ENCODE results near the gene MAP9. TPM values are rescaled to one million over a fixed set of nuclear protein-coding genes. Genes with fewer than 3 reads are reported as not detected.

The MAP9 gene
- total and polyA plus RNA-seq, 8 donors: 12.2 to 21.7 (median 21.0) TPM

- intact Hi-C loops (cut with DNase I): no loop called here
- Histone ChIP-seq H3K9me3 (no peaks in the 10 kb centered on the region), H3K27ac (no peak overlapping the region), H3K4me1 (no peaks in the 10 kb centered on the region), H3K27me3 (no peaks in the 10 kb centered on the region), H3K36me3 (no peaks in the 10 kb centered on the region), H3K4me3 (no peak overlapping the region)
- TF ChIP-seq CTCF (IDR thresholded peaks at IDR 0.05): peak in 1 of 2 donors; percentile 43
- ATAC-seq: peak; percentile 53
- DNase-seq: peak in 2 of 4 donors; percentile 46 to 66
Observed at GRCh38 chr4:155403886-155404285, 27.1 kb upstream of the MAP9 start.

DNA sequence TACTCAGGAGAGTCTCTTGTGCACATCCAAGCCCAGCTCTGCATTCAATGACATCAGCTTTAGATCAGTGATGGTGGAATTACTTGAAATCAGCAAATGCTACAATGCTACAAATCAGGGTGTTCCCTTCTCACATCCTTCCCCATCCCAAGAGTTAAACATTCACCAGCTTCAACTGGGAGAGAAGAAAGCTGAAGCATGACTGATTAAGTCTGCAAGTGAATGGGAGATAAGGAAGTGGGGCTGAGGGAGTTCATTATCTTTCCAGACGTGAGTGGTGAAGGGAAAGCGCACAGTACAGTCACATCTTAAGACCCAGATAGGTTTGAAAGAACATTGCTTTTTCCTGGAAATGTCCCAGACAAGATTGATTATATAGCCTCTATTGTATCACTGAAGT lies 26.2 kb upstream of the MAP9 start:
- Histone ChIP-seq H3K36me3 (no peaks in the 10 kb centered on the region), H3K27me3 (no peaks in the 10 kb centered on the region), H3K4me1 (no peaks in the 10 kb centered on the region), H3K27ac (no peak overlapping the region), H3K4me3 (no peak overlapping the region), H3K9me3 (no peaks in the 10 kb centered on the region)
- no peak for DNase-seq
- no peak for ATAC-seq
- intact Hi-C loops (cut with DNase I): no loop called here
- TF ChIP-seq CTCF (IDR thresholded peaks at IDR 0.05): no peak

DNA sequence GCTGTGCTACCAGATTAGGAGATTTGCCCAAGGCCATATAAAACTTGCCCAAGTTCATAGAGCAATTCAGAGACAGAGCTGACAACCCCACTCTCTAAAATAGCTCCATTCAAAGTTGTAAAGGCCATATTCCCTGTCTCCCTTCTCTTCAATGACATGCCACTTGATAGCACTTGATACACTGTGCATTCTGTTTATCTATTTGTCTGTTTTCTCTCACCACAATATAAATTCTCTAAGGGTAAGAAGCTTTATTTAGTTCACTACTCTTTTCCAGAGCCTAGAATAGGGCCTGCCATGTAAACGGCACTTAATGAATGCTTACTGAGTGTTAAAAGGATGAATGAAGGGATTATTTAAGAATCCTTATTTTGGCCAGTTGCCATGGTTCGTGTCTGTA lies 24.1 kb upstream of the MAP9 start:
- no peaks in the 10 kb centered on the region for H3K36me3 ChIP-seq
- H3K27ac ChIP-seq: no peak overlapping the region
- ATAC-seq: no peak
- no peak for DNase-seq
- no peaks in the 10 kb centered on the region for H3K9me3 ChIP-seq
- no peaks in the 10 kb centered on the region for H3K4me1 ChIP-seq
- TF ChIP-seq CTCF (IDR thresholded peaks at IDR 0.05): no peak
- H3K4me3 ChIP-seq: no peak overlapping the region
- H3K27me3 ChIP-seq: no peaks in the 10 kb centered on the region
- intact Hi-C loops (cut with DNase I): no loop called here

DNA sequence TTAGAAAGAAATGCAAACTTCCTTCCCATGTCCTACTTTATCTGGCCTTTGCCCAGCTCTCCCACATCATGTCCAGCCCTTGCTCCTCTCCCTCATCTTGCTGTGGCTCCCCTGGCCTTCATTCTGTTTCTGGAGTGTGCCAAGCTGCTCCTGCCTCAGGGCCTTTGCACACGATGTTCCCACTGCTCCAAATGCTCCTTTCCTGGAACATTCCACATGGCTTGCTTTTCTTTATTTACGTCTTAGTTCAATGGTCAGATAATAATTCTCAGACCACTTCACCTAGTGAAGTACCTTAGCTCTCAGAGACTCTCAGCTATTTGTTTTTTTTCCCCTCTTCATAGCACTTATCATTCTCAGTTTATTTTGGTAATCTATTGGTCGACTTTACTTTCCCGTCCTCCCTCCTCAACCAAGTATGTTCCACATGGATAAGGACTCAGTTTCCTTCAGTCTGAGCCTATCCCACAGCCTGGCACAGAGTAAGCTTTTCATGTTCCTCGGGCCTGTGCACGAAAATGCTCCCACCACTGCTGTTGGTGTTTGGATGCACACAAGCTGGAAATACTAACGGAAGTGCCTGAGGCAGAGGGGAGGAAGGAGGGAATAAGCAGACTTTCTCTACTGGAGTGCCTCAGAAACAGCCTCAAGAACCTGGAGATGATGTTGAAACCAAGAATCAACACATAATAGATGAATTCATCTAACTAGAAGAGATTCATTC lies 23.4 kb upstream of the MAP9 start:
- ATAC-seq: peak; percentile 72
- H3K36me3 ChIP-seq: no peaks in the 10 kb centered on the region
- no peak for TF ChIP-seq CTCF (IDR thresholded peaks at IDR 0.05)
- H3K27ac ChIP-seq: no peak overlapping the region
- H3K4me3 ChIP-seq: no peak overlapping the region
- no peaks in the 10 kb centered on the region for H3K4me1 ChIP-seq
- intact Hi-C loops (cut with DNase I): no loop called here
- no peaks in the 10 kb centered on the region for H3K9me3 ChIP-seq
- no peaks in the 10 kb centered on the region for H3K27me3 ChIP-seq
- DNase-seq: no peak

- Histone ChIP-seq H3K36me3 (no peaks in the 10 kb centered on the region), H3K4me3 (no peak overlapping the region), H3K4me1 (no peaks in the 10 kb centered on the region), H3K27me3 (no peaks in the 10 kb centered on the region), H3K9me3 (no peaks in the 10 kb centered on the region), H3K27ac (no peak overlapping the region)
- no peak for DNase-seq
- ATAC-seq: peak; percentile 46
- intact Hi-C loops (cut with DNase I): no loop called here
- TF ChIP-seq CTCF (IDR thresholded peaks at IDR 0.05): no peak
Observed at GRCh38 chr4:155392481-155393184, 15.9 kb upstream of the MAP9 start.
